Ovary (tissue), 3 donors: ENCODE results near the gene BANP.
A peak's percentile ranks its signal among the peaks of the same experiment; 100 is the strongest.

ENCODE experiments used
- POLR2A ChIP-seq: fragments of 450-650 bp; IDR thresholded peaks from one replicate; pipeline ENCODE4 v1.6.1; 2017; ENCODE audit warnings: antibody characterized with exemption, mild to moderate bottlenecking, moderate library complexity
- TF ChIP-seq, protein P1 (sequence below), 3 donors: fragments of 450-650 bp in 2 of 3; fragments of 200-600 bp in 1 of 3; IDR thresholded peaks; one replicate each; pipeline versions ENCODE4 v1.5.1 to v1.8.0; 2016 to 2022; ENCODE audit warnings: antibody characterized with exemption in 3 of 3, mild to moderate bottlenecking in 1 of 3
- donor health status: DM: no; HTN: no; CAD: no.

DNA sequence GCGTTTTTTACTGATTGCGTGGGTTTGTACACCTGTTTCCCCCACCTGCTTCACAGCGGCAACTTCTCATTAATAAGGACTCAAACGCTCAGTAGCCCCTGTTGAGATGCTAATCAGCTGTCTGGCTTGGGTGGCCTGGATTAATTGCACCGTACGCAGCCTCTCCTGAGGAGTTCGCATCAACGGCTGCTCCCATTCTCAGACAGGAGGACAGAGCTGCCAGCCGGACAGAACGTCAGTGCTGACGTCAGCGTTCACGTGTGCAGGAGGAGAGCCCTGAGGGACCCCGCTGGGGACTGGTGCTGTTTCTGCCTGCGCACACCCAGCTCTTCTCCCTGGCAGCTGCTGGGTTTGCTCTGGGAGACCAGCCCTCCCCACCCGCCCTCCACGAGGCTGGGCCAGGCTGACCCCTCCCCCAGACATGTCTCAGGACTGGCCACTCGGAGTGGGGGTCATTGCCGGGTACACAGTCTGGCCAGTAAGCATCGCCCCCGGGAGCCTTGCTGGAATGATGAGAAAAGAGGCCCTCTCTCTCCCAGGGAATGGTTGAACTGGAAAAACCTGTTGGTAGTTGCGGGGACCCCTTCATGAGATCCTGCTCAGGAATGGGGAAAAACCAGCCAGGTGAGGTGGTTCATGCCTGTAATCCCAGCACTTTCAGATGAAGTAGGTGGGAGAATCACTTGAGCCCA, 5.7 kb upstream of the BANP start:
- TF ChIP-seq, protein P1, sequence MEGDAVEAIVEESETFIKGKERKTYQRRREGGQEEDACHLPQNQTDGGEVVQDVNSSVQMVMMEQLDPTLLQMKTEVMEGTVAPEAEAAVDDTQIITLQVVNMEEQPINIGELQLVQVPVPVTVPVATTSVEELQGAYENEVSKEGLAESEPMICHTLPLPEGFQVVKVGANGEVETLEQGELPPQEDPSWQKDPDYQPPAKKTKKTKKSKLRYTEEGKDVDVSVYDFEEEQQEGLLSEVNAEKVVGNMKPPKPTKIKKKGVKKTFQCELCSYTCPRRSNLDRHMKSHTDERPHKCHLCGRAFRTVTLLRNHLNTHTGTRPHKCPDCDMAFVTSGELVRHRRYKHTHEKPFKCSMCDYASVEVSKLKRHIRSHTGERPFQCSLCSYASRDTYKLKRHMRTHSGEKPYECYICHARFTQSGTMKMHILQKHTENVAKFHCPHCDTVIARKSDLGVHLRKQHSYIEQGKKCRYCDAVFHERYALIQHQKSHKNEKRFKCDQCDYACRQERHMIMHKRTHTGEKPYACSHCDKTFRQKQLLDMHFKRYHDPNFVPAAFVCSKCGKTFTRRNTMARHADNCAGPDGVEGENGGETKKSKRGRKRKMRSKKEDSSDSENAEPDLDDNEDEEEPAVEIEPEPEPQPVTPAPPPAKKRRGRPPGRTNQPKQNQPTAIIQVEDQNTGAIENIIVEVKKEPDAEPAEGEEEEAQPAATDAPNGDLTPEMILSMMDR (IDR thresholded peaks at IDR 0.05): no peak
- TF ChIP-seq POLR2A: peak; percentile 52
